PC-9 (cell line): ENCODE results near the gene PLCB3. TPM values are rescaled to one million over a fixed set of nuclear protein-coding genes. Genes with fewer than 3 reads are reported as not detected.

Source experiments
- BruUV-seq: library from RNA; stranded (reverse); fragments of 400-500 nt; replicated peaks from 2 replicates; lab custom pipeline; 2021; lab: Mats Ljungman, UMichigan
- CTCF ChIA-PET: fragments of 300-600 bp; sonication (Branson Sonifier 250); formaldehyde crosslinking; loops from one replicate; lab custom pipeline; 2022; ENCODE audit warnings: antibody characterized with exemption; lab: Charles Lee
- POLR2A ChIA-PET: fragments of 300-600 bp; sonication (Branson Sonifier 250); formaldehyde crosslinking; loops from one replicate; lab custom pipeline; 2022; ENCODE audit warnings: antibody characterized with exemption; ENCODE audit not compliant: unreplicated experiment; lab: Charles Lee
- DNase-seq, 2 experiments: peaks; one replicate each; pipeline versions ENCODE4 v3.0.0 to v3.0.0-alpha.2; 2015 to 2022; ENCODE audit warnings: mixed read lengths in 1 of 2
- H2AFZ ChIP-seq: fragments of 200-600 bp; sonication (generic); 2 replicates; pipeline ENCODE4 v1.8.1; 2017; ENCODE audit warnings: antibody characterized with exemption
- H3F3A ChIP-seq: fragments of 200-600 bp; sonication (generic); 2 replicates; pipeline ENCODE4 v1.8.1; 2017; ENCODE audit warnings: antibody characterized with exemption, mild to moderate bottlenecking, low read depth; ENCODE audit not compliant: insufficient read depth
- H3K27ac ChIP-seq: fragments of 200-600 bp; sonication (generic); 2 replicates; pipeline ENCODE4 v1.6.1; 2016; ENCODE audit warnings: mixed run types
- H3K27me3 ChIP-seq: fragments of 200-600 bp; sonication (generic); 2 replicates; pipeline ENCODE4 v1.6.1; 2016; ENCODE audit warnings: low read depth, mixed run types; ENCODE audit not compliant: insufficient read depth
- H3K36me3 ChIP-seq: fragments of 200-600 bp; sonication (generic); 2 replicates; pipeline ENCODE4 v1.6.1; 2016; ENCODE audit warnings: low read depth, mixed run types
- H3K4me1 ChIP-seq: fragments of 200-600 bp; sonication (generic); replicated peaks from 2 replicates; pipeline ENCODE4 v1.6.1; 2016; ENCODE audit warnings: mixed run types; ENCODE audit not compliant: insufficient read depth
- H3K4me2 ChIP-seq: fragments of 200-600 bp; sonication (generic); 2 replicates; pipeline ENCODE4 v1.6.1; 2017; ENCODE audit warnings: mixed run types
- H3K4me3 ChIP-seq: fragments of 200-600 bp; sonication (generic); 2 replicates; pipeline ENCODE4 v1.6.1; 2016; ENCODE audit warnings: mixed run types
- H3K79me2 ChIP-seq: fragments of 200-600 bp; sonication (generic); 2 replicates; pipeline ENCODE4 v1.6.1; 2017; ENCODE audit warnings: low read depth, mixed run types
- H3K9me2 ChIP-seq: fragments of 200-600 bp; sonication (generic); 2 replicates; pipeline ENCODE4 v1.8.1; 2017; ENCODE audit warnings: mild to moderate bottlenecking; ENCODE audit not compliant: insufficient read depth
- H3K9me3 ChIP-seq: fragments of 200-600 bp; sonication (generic); 2 replicates; pipeline ENCODE4 v1.8.1; 2016; ENCODE audit warnings: low read depth; ENCODE audit not compliant: insufficient read depth
- H4K20me1 ChIP-seq: fragments of 200-600 bp; sonication (generic); 2 replicates; pipeline ENCODE4 v1.8.1; 2017; ENCODE audit not compliant: insufficient read depth
- EZH2 ChIP-seq: fragments of 200-600 bp; sonication (generic); IDR thresholded peaks from 2 replicates; pipeline ENCODE4 v1.8.0; 2017; ENCODE audit warnings: antibody characterized with exemption, low read depth
- intact Hi-C: fragments of 100-400 bp; cut with micrococcal nuclease; formaldehyde crosslinking; loops from one replicate; pipeline ENCODE4 v1.10.0; 2022; ENCODE audit not compliant: unreplicated experiment
- total RNA-seq: library from RNA; stranded (reverse); gene quantifications from 2 replicates; pipeline ENCODE4 v1.2.3, GENCODE V29; 2021
- TF ChIP-seq, protein P1 (sequence below): fragments of 200-600 bp; sonication (generic); conservative IDR thresholded peaks from 2 replicates; pipeline ENCODE4 v1.6.1; 2017; ENCODE audit warnings: mixed run types, antibody characterized with exemption, mild to moderate bottlenecking, moderate library complexity

PLCB3 gene
- total RNA-seq, 1 experiment from 2014 or later, result 79.6 TPM

DNA sequence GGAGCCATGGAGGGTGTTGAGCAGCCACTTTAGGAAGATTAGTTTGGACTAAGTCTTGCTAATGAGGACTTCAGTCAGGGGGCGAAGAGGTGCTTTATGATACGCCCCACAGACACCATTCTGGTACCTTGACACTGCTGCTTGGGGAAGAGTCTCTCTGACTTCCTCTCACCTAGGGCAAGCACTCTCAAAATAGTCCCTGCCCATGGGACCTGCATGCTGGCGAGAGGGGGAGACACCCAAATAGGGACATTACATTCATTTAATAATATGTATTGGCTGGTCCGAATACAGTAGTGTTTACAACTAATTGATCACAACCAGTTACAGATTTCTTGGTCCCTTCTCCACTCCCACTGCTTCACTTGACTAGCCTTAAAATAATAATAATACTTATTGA lies 44.4 kb downstream of the PLCB3 start:
- Histone ChIP-seq H3K9me2 (no peaks in the 10 kb centered on the region), H3K79me2 (no peaks in the 10 kb centered on the region), H3F3A (no peaks in the 10 kb centered on the region; the same call in 1 of the 2 replicates), H3K4me1 (no peaks in the 10 kb centered on the region; the same call in 1 of the 2 replicates), H4K20me1 (no peaks in the 10 kb centered on the region), H3K27ac (no peak overlapping the region), H3K9me3 (no peaks in the 10 kb centered on the region), H3K36me3 (no peaks in the 10 kb centered on the region), H3K4me2 (no peak overlapping the region), H2AFZ (no peak overlapping the region), H3K4me3 (no peak overlapping the region), H3K27me3 (0 out of 2 replicates have a peak, but pooled peaks cover 6% of the 10 kb centered on the region)
- TF ChIP-seq, protein P1, sequence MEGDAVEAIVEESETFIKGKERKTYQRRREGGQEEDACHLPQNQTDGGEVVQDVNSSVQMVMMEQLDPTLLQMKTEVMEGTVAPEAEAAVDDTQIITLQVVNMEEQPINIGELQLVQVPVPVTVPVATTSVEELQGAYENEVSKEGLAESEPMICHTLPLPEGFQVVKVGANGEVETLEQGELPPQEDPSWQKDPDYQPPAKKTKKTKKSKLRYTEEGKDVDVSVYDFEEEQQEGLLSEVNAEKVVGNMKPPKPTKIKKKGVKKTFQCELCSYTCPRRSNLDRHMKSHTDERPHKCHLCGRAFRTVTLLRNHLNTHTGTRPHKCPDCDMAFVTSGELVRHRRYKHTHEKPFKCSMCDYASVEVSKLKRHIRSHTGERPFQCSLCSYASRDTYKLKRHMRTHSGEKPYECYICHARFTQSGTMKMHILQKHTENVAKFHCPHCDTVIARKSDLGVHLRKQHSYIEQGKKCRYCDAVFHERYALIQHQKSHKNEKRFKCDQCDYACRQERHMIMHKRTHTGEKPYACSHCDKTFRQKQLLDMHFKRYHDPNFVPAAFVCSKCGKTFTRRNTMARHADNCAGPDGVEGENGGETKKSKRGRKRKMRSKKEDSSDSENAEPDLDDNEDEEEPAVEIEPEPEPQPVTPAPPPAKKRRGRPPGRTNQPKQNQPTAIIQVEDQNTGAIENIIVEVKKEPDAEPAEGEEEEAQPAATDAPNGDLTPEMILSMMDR, result no peak
- TF ChIP-seq EZH2, result no peak
- intact Hi-C loops, result no loop called here
- POLR2A ChIA-PET, result no interaction called here
- DNase-seq, result peak in 1 of 2 experiments; percentile 20
- BruUV-seq, result no TSS peak
- CTCF ChIA-PET, result interaction anchor here (0.6 to 0.7 kb wide), 2 partner anchors 72 to 218 kb away, joined by 6 to 7 read pairs; no protein-coding TSS in a partner anchor

DNA sequence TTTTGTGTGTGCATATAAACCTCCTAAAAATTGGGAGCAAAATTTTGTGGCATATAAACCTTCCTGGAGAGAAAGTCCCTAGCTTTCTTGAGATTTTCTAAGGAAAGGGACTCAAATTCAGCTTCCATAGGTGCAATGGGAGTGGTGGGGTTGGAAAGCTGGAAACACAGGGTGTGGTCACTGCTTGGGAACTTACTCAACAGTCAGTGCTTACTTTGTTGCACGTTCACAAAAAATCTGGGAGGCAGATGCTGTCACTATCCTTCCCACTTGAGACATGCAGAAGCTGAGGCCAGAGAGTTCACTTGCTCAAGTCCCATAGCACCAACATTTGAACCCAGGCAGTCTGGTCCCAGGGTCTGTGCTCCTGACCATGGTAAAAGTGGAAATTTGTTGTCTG lies 44.9 kb downstream of the PLCB3 start:
- ChIA-PET POLR2A (no interaction called here), CTCF (no interaction called here)
- no peaks in the 10 kb centered on the region; the same call in 1 of the 2 replicates for H3F3A ChIP-seq
- intact Hi-C loops, result no loop called here
- peaks cover 1% of the 10 kb centered on the region; the same call in 1 of the 2 replicates for H3K4me1 ChIP-seq
- no peak overlapping the region for H3K4me3 ChIP-seq
- no peaks in the 10 kb centered on the region for H3K9me3 ChIP-seq
- H3K27me3 ChIP-seq, result 0 out of 2 replicates have a peak, but pooled peaks cover 7% of the 10 kb centered on the region
- no peaks in the 10 kb centered on the region for H3K36me3 ChIP-seq
- no peaks in the 10 kb centered on the region for H3K79me2 ChIP-seq
- H3K4me2 ChIP-seq, result no peak overlapping the region
- H2AFZ ChIP-seq, result no peak overlapping the region
- no peaks in the 10 kb centered on the region for H4K20me1 ChIP-seq
- H3K27ac ChIP-seq, result no peak overlapping the region
- no peaks in the 10 kb centered on the region for H3K9me2 ChIP-seq
- TF ChIP-seq, protein P1, result no peak
- TF ChIP-seq EZH2, result no peak
- no peak for DNase-seq
- no TSS peak for BruUV-seq

DNA sequence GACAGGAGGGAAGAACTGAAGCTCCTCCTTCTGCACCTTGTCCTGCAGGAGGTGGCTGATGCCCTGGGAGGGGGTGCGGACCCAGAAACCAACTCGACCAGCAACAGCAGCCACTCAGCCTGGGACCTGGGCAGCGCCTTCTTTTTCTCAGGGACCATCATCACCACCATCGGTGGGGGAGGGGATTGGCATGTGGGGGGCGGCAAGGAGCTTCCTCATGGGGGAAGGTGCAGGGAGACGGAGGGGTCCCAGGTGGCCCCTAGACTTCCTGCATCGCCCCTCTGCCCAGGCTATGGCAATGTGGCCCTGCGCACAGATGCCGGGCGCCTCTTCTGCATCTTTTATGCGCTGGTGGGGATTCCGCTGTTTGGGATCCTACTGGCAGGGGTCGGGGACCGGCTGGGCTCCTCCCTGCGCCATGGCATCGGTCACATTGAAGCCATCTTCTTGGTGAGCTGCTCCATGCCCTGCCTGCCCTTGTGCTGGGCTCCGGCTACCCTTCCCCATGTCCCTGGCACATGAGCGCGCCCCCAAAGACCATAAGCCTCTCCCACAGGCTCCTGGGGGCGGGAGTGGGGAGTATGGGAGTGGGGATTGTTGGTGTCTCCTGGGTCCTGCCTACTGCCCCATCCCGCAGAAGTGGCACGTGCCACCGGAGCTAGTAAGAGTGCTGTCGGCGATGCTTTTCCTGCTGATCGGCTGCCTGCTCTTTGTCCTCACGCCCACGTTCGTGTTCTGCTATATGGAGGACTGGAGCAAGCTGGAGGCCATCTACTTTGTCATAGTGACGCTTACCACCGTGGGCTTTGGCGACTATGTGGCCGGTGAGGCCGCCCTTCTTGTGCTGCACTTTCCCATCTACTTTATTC lies 45.7 kb downstream of the PLCB3 start:
- no peak overlapping the region for H3K4me2 ChIP-seq
- no peak overlapping the region for H3K4me3 ChIP-seq
- H2AFZ ChIP-seq, result no peak overlapping the region
- H4K20me1 ChIP-seq, result no peaks in the 10 kb centered on the region
- H3K36me3 ChIP-seq, result no peaks in the 10 kb centered on the region
- H3K27me3 ChIP-seq, result 0 out of 2 replicates have a peak, but pooled peaks cover 7% of the 10 kb centered on the region
- H3K79me2 ChIP-seq, result no peaks in the 10 kb centered on the region
- peak in 1 of 2 experiments; percentile 10 for DNase-seq
- H3K4me1 ChIP-seq, result peaks cover 4% of the 10 kb centered on the region; the same call in 1 of the 2 replicates
- TF ChIP-seq, protein P1, result no peak
- no peak for TF ChIP-seq EZH2
- no peak overlapping the region for H3K27ac ChIP-seq
- BruUV-seq, result no TSS peak
- H3F3A ChIP-seq, result peaks cover 4% of the 10 kb centered on the region; the same call in 1 of the 2 replicates
- no peaks in the 10 kb centered on the region for H3K9me3 ChIP-seq
- CTCF ChIA-PET, result no interaction called here
- no peaks in the 10 kb centered on the region for H3K9me2 ChIP-seq
- POLR2A ChIA-PET, result no interaction called here
- intact Hi-C loops, result no loop called here
